Measurements from ENCODE around the gene RNPEPL1.

RNPEPL1 gene

DNA sequence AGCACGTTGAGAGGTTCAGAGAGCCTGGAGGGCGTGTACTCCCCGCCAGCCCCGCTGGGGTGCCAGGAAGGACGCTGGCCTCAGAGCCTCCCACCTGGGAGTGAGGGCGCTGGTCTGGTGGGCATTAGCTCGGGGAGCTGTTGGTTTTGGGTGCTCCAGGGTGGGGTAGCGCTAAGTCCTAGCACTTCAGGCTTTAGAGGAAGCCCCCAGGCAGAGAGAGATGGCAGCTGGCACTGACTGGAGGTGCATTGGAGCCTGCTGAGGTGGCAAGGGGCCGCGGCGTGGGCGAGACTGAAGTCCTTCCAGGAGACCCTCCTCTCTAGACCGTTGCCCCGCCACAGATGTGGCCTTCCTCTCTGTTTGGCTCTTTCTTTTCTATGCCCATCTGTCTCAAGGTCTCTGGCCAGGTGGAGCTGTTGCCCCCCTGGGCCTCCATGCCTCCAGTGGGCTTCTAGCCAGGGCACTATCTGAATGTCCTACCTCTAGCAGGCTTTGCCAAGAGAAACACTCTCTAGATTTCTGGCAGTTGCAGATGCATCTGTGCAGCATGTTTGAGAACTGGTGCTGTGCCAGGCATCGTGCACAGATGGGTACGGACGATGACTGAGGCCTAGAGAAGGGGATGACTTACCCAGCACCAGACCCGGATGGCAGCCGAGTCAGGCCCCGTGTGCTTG is 24.9 kb downstream of the RNPEPL1 start:
- Histone ChIP-seq H3F3A (ENCODE audit: insufficient read depth) (no peaks in the 10 kb centered on the region), H3K4me2 (ENCODE audit: low read depth, low read length, poor library complexity, severe bottlenecking) (no peak overlapping the region), H2AFZ (ENCODE audit: low read depth, low read length, severe bottlenecking) (no peak overlapping the region), H3K9ac (ENCODE audit: low read length) (no peak overlapping the region), H4K20me1 (ENCODE audit: low read depth, low read length) (no peaks in the 10 kb centered on the region; the same call in 1 of the 2 replicates), H3K36me3 (ENCODE audit: low read length) (no peaks in the 10 kb centered on the region), H3K9me3 (ENCODE audit: insufficient read depth, low read length) (no peaks in the 10 kb centered on the region), H3K9me2 (replicated peaks; ENCODE audit: insufficient read depth, low read length) (no peaks in the 10 kb centered on the region), H3K79me2 (ENCODE audit: insufficient read depth, low read length) (peaks cover 28% of the 10 kb centered on the region), H3K27me3 (ENCODE audit: low read length) (no peaks in the 10 kb centered on the region), H3K4me3 (ENCODE audit: insufficient read depth, low read length, poor library complexity, severe bottlenecking) (no peak overlapping the region), H3K27ac (ENCODE audit: low read depth, low read length) (no peak overlapping the region)
- TF ChIP-seq, protein P1, sequence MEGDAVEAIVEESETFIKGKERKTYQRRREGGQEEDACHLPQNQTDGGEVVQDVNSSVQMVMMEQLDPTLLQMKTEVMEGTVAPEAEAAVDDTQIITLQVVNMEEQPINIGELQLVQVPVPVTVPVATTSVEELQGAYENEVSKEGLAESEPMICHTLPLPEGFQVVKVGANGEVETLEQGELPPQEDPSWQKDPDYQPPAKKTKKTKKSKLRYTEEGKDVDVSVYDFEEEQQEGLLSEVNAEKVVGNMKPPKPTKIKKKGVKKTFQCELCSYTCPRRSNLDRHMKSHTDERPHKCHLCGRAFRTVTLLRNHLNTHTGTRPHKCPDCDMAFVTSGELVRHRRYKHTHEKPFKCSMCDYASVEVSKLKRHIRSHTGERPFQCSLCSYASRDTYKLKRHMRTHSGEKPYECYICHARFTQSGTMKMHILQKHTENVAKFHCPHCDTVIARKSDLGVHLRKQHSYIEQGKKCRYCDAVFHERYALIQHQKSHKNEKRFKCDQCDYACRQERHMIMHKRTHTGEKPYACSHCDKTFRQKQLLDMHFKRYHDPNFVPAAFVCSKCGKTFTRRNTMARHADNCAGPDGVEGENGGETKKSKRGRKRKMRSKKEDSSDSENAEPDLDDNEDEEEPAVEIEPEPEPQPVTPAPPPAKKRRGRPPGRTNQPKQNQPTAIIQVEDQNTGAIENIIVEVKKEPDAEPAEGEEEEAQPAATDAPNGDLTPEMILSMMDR (IDR thresholded peaks at IDR 0.05; ENCODE audit: insufficient read depth, low read length, poor library complexity, severe bottlenecking), result no peak
- no peak for TF ChIP-seq EZH2phosphoT487 (conservative IDR thresholded peaks at IDR 0.05; ENCODE audit: low read length)

DNA sequence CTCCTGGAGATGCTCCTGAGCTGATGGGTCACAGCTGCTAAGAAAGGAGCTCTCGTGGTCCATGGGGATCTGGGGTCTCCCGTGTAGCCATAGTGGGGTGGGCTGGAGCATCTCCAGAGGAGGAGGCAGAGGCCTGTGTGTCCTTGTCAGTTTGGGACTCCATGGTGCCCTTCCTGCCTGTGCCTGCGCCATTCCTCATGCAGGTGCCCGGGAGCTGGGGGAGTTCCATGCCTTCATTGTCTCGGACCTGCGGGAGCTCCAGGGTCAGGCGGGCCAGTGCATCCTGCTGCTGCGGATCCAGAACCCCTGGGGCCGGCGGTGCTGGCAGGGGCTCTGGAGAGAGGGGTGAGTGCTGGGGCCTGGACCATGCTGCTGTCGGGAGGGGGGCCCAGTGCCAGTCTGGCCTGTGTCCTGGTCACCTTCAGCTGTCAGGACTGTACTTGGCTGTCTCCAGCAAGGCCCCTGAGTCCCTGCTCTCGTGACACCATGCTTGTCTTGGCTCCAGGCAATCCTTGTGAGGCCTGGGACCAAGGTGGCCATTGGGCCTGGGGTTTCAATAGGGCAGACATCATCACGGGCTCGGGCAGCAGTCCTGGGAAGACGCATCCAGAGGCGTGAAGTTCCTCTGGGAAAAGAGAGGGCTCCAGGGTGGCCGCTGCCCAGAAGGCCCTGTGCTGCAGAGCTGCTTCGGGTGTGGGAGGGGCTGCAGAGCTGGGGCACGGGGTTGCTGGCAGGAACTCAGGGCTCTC is 25.6 kb downstream of the RNPEPL1 start:
- H3K9me2 ChIP-seq (replicated peaks; ENCODE audit: insufficient read depth, low read length), result no peaks in the 10 kb centered on the region
- H3K9ac ChIP-seq (ENCODE audit: low read length), result no peak overlapping the region
- no peak overlapping the region for H3K4me2 ChIP-seq (ENCODE audit: low read depth, low read length, poor library complexity, severe bottlenecking)
- TF ChIP-seq, protein P1 (IDR thresholded peaks at IDR 0.05; ENCODE audit: insufficient read depth, low read length, poor library complexity, severe bottlenecking), result no peak
- TF ChIP-seq EZH2phosphoT487 (conservative IDR thresholded peaks at IDR 0.05; ENCODE audit: low read length), result no peak
- H3F3A ChIP-seq (ENCODE audit: insufficient read depth), result no peaks in the 10 kb centered on the region
- H4K20me1 ChIP-seq (ENCODE audit: low read depth, low read length), result no peaks in the 10 kb centered on the region; the same call in 1 of the 2 replicates
- no peak overlapping the region for H3K4me3 ChIP-seq (ENCODE audit: insufficient read depth, low read length, poor library complexity, severe bottlenecking)
- no peak overlapping the region for H2AFZ ChIP-seq (ENCODE audit: low read depth, low read length, severe bottlenecking)
- no peaks in the 10 kb centered on the region for H3K9me3 ChIP-seq (ENCODE audit: insufficient read depth, low read length)
- no peaks in the 10 kb centered on the region for H3K36me3 ChIP-seq (ENCODE audit: low read length)
- H3K79me2 ChIP-seq (ENCODE audit: insufficient read depth, low read length), result peaks cover 20% of the 10 kb centered on the region
- no peaks in the 10 kb centered on the region for H3K27me3 ChIP-seq (ENCODE audit: low read length)
- no peak overlapping the region for H3K27ac ChIP-seq (ENCODE audit: low read depth, low read length)

DNA sequence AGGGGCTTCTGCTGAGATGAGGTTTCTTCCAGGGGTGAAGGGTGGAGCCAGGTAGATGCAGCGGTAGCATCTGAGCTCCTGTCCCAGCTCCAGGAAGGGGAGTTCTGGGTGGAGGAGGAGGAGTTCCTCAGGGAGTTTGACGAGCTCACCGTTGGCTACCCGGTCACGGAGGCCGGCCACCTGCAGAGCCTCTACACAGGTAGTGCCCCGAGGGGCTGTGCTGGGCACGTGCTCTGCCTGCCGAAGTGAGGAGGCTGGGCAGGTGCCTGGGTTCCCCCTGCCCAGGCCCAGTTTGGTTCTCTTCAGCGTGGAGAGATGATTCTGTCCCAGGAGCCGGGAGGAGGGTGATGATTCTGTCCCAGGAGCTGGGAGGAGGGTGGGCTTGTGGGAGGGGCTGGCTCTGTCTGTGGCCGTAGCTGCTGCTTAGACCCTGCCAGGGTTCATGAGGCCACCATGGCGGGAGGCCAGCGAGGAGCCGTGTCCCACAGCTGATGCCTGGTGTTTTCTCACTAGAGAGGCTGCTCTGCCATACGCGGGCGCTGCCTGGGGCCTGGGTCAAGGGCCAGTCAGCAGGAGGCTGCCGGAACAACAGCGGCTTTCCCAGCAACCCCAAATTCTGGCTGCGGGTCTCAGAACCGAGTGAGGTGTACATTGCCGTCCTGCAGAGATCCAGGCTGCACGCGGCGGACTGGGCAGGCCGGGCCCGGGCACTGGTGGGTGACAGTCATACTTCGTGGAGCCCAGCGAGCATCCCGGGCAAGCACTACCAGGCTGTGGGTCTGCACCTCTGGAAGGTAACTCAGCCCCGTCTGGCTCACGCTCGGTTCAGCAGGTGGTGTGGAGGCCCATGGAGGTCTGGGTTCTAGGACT is 26.5 kb downstream of the RNPEPL1 start:
- H3K36me3 ChIP-seq (ENCODE audit: low read length), result no peaks in the 10 kb centered on the region
- no peaks in the 10 kb centered on the region for H3K9me3 ChIP-seq (ENCODE audit: insufficient read depth, low read length)
- no peak overlapping the region for H3K4me3 ChIP-seq (ENCODE audit: insufficient read depth, low read length, poor library complexity, severe bottlenecking)
- H3K27ac ChIP-seq (ENCODE audit: low read depth, low read length), result no peak overlapping the region
- H3F3A ChIP-seq (ENCODE audit: insufficient read depth), result no peaks in the 10 kb centered on the region
- H3K79me2 ChIP-seq (ENCODE audit: insufficient read depth, low read length), result peaks cover 12% of the 10 kb centered on the region; the same call in 1 of the 2 replicates
- TF ChIP-seq, protein P1 (IDR thresholded peaks at IDR 0.05; ENCODE audit: insufficient read depth, low read length, poor library complexity, severe bottlenecking), result no peak
- TF ChIP-seq EZH2phosphoT487 (conservative IDR thresholded peaks at IDR 0.05; ENCODE audit: low read length), result no peak
- no peaks in the 10 kb centered on the region; the same call in 1 of the 2 replicates for H4K20me1 ChIP-seq (ENCODE audit: low read depth, low read length)
- no peak overlapping the region for H3K4me2 ChIP-seq (ENCODE audit: low read depth, low read length, poor library complexity, severe bottlenecking)
- no peak overlapping the region for H3K9ac ChIP-seq (ENCODE audit: low read length)
- no peaks in the 10 kb centered on the region for H3K9me2 ChIP-seq (replicated peaks; ENCODE audit: insufficient read depth, low read length)
- H3K27me3 ChIP-seq (ENCODE audit: low read length), result no peaks in the 10 kb centered on the region
- no peak overlapping the region for H2AFZ ChIP-seq (ENCODE audit: low read depth, low read length, severe bottlenecking)
